HCT116 (cell line): ENCODE results near the gene NGF. TPM values are rescaled to one million over a fixed set of nuclear protein-coding genes. Genes with fewer than 3 reads are reported as not detected.

Experiments used
- ATAC-seq: fragments of 200-7000 bp; cut with Tn5 transposase; 2 replicates; pipeline ENCODE4 v1.9.1; 2020; ENCODE audit warnings: mild to moderate bottlenecking, moderate library complexity
- BruUV-seq: library from RNA; stranded (reverse); fragments of 400-500 nt; replicated peaks from 2 replicates; lab custom pipeline; 2021; lab: Mats Ljungman, UMichigan
- CTCF ChIA-PET: fragments of 300-600 bp; sonication (Branson Sonifier 250); formaldehyde crosslinking; loops from one replicate; lab custom pipeline; 2021; ENCODE audit warnings: antibody characterized with exemption; lab: Charles Lee
- POLR2A ChIA-PET: fragments of 300-600, 350-600 bp; sonication (Branson Sonifier 250); formaldehyde crosslinking; loops from one replicate; lab custom pipeline; 2021; ENCODE audit warnings: antibody characterized with exemption; lab: Charles Lee
- RAD21 ChIA-PET, 2 experiments: fragments of 300-600 bp; sonication (Branson Sonifier 250); formaldehyde crosslinking; loops; one replicate each; lab custom pipeline; 2023; ENCODE audit warnings: low total read pairs in 2 of 2; ENCODE audit not compliant: uncharacterized antibody in 2 of 2, unreplicated experiment in 2 of 2, low non-redundant PET in 1 of 2; lab: Charles Lee
- DNase-seq: peaks from one replicate; pipeline ENCODE4 v3.0.0-alpha.2; 2010; ENCODE audit warnings: low read depth, low spot score
- H2AFZ ChIP-seq: fragments of 200-600 bp; shearing (Covaris generic), sonication (generic); 2 replicates; pipeline ENCODE4 v1.6.1; 2017; ENCODE audit warnings: low read depth, mixed run types, mixed read lengths, antibody characterized with exemption, low read length; ENCODE audit not compliant: poor library complexity, severe bottlenecking
- H3K27ac ChIP-seq: 2 replicates; pipeline ENCODE4 v1.5.1; 2012; ENCODE audit warnings: low read depth, low read length
- H3K27me3 ChIP-seq: fragments of 200-600 bp; sonication (generic); 2 replicates; pipeline ENCODE4 v1.6.1; 2016; ENCODE audit warnings: mixed run types, low read length, mixed read lengths; ENCODE audit not compliant: insufficient read depth
- H3K36me3 ChIP-seq, 2 experiments: fragments of 200-500 bp in 1 of 2; fragments of 200-600 bp in 1 of 2; sonication (Bioruptor generic) in 1 of 2; sonication (generic) in 1 of 2; 2 replicates each; pipeline versions ENCODE4 v1.5.1 to v1.6.1; 2014 to 2016; ENCODE audit warnings: low read length in 2 of 2, inconsistent platforms in 1 of 2, mixed read lengths in 1 of 2, mixed run types in 1 of 2; ENCODE audit not compliant: insufficient read depth in 2 of 2, control insufficient read depth in 1 of 2
- H3K4me1 ChIP-seq, 2 experiments: fragments of 200-600 bp in 1 of 2; sonication (generic) in 1 of 2; 2 replicates each; pipeline versions ENCODE4 v1.5.1 to v1.6.1; 2012 to 2017; ENCODE audit warnings: low read length in 2 of 2, inconsistent platforms in 1 of 2, mild to moderate bottlenecking in 1 of 2, mixed read lengths in 1 of 2, mixed run types in 1 of 2, moderate library complexity in 1 of 2; ENCODE audit not compliant: insufficient read depth in 2 of 2, control insufficient read depth in 1 of 2
- H3K4me2 ChIP-seq: fragments of 200-600 bp; sonication (generic); 2 replicates; pipeline ENCODE4 v1.6.1; 2017; ENCODE audit warnings: mixed run types, low read length, mixed read lengths
- H3K4me3 ChIP-seq, 2 experiments: fragments of 200-600 bp in 1 of 2; sonication (generic) in 1 of 2; replicated peaks in 1 of 2; 2 replicates each; pipeline ENCODE4 v1.5.1; 2011 to 2016; ENCODE audit warnings: low read length in 2 of 2, control low read depth in 1 of 2, low read depth in 1 of 2, mild to moderate bottlenecking in 1 of 2, mixed read lengths in 1 of 2, mixed run types in 1 of 2
- H3K79me2 ChIP-seq: fragments of 200-600 bp; sonication (generic); 2 replicates; pipeline ENCODE4 v1.6.1; 2017; ENCODE audit warnings: mild to moderate bottlenecking, mixed run types, low read length, moderate library complexity, mixed read lengths; ENCODE audit not compliant: insufficient read depth
- H3K9ac ChIP-seq: fragments of 200-600 bp; sonication (generic); 2 replicates; pipeline ENCODE4 v1.6.1; 2016; ENCODE audit warnings: low read length, mixed read lengths
- H3K9me2 ChIP-seq: fragments of 200-600 bp; sonication (generic), shearing (Covaris generic); 2 replicates; pipeline ENCODE4 v1.6.1; 2017; ENCODE audit warnings: mixed run types, mild to moderate bottlenecking, moderate library complexity; ENCODE audit not compliant: insufficient read depth
- H3K9me3 ChIP-seq, 2 experiments: fragments of 200-500 bp in 1 of 2; fragments of 200-600 bp in 1 of 2; sonication (Bioruptor generic) in 1 of 2; sonication (generic) in 1 of 2; 2 replicates each; pipeline ENCODE4 v1.6.1; 2014 to 2017; ENCODE audit warnings: low read length in 2 of 2, mixed read lengths in 2 of 2, inconsistent platforms in 1 of 2, low read depth in 1 of 2, mild to moderate bottlenecking in 1 of 2, mixed run types in 1 of 2, moderate library complexity in 1 of 2; ENCODE audit not compliant: control insufficient read depth in 1 of 2, insufficient read depth in 1 of 2
- H4K20me1 ChIP-seq: fragments of 200-600 bp; sonication (generic), shearing (Covaris generic); 2 replicates; pipeline ENCODE4 v1.6.1; 2017; ENCODE audit warnings: mixed run types, mild to moderate bottlenecking, moderate library complexity; ENCODE audit not compliant: insufficient read depth
- CBX3 ChIP-seq: IDR thresholded peaks from 2 replicates; pipeline ENCODE4 v1.6.1; 2012; ENCODE audit warnings: low read depth
- CEBPB ChIP-seq: IDR thresholded peaks from 2 replicates; pipeline ENCODE4 v1.6.1; 2012; ENCODE audit warnings: low read depth
- CTCF ChIP-seq, 3 experiments: fragments of 200-600 bp in 1 of 3; sonication (generic) in 1 of 3; IDR thresholded peaks in 2 of 3; conservative IDR thresholded peaks in 1 of 3; 2 replicates each; pipeline ENCODE4 v1.5.1; 2012 to 2017; ENCODE audit warnings: low read depth in 2 of 3, low read length in 2 of 3, antibody characterized with exemption in 1 of 3, borderline replicate concordance in 1 of 3, control low read depth in 1 of 3, mild to moderate bottlenecking in 1 of 3, mixed read lengths in 1 of 3, mixed run types in 1 of 3, moderate library complexity in 1 of 3; ENCODE audit not compliant: insufficient read depth in 1 of 3
- EGR1 ChIP-seq: IDR thresholded peaks from 2 replicates; pipeline ENCODE4 v1.6.1; 2012; ENCODE audit warnings: low read depth
- ELF1 ChIP-seq: IDR thresholded peaks from 2 replicates; pipeline ENCODE4 v1.6.1; 2012; ENCODE audit warnings: low read depth, borderline replicate concordance
- FOSL1 ChIP-seq: IDR thresholded peaks from 2 replicates; pipeline ENCODE4 v1.6.1; 2012; ENCODE audit warnings: low read depth
- SP1 ChIP-seq: IDR thresholded peaks from 2 replicates; pipeline ENCODE4 v1.6.1; 2012; ENCODE audit warnings: low read depth
- SRF ChIP-seq: IDR thresholded peaks from 2 replicates; pipeline ENCODE4 v1.6.1; 2012; ENCODE audit warnings: low read depth
- ZBTB33 ChIP-seq: IDR thresholded peaks from 2 replicates; pipeline ENCODE4 v1.6.1; 2011; ENCODE audit warnings: mild to moderate bottlenecking, low read length, moderate library complexity; ENCODE audit not compliant: insufficient replicate concordance; ENCODE audit errors: extremely low read depth
- ZFX ChIP-seq: fragments of 450-650 bp; IDR thresholded peaks from 2 replicates; pipeline ENCODE4 v1.6.1; 2017
- intact Hi-C: fragments of 100-400 bp; cut with micrococcal nuclease; formaldehyde crosslinking; loops from 2 replicates; pipeline ENCODE4 v1.10.0; 2022
- total RNA-seq: library from RNA; stranded (reverse); gene quantifications from one replicate; pipeline ENCODE4 v1.2.1, GENCODE V29; 2021; ENCODE audit not compliant: unreplicated experiment
- TF ChIP-seq, protein P1 (sequence below): IDR thresholded peaks from 2 replicates; pipeline ENCODE4 v1.6.1; 2012

NGF gene
- total RNA-seq, 1 experiment from 2014 or later = not detected

GRCh38 chr1:115332813-115333608 lies 5.0 kb downstream of the NGF start:
- Histone ChIP-seq H4K20me1 (no peaks in the 10 kb centered on the region), H3K9me3 (no peaks in the 10 kb centered on the region), H3K27ac (no peak overlapping the region), H3K9me2 (no peaks in the 10 kb centered on the region), H3K4me2 (no peak overlapping the region), H3K4me1 (no peaks in the 10 kb centered on the region), H3K27me3 (no peaks in the 10 kb centered on the region), H3K9ac (no peak overlapping the region), H3K4me3 (no peak overlapping the region), H3K79me2 (no peaks in the 10 kb centered on the region), H2AFZ (no peak overlapping the region), H3K36me3 (no peaks in the 10 kb centered on the region)
- ATAC-seq = no peak
- intact Hi-C loops = no loop called here
- ChIA-PET RAD21 (no interaction called here), CTCF (no interaction called here), POLR2A (no interaction called here)
- DNase-seq = no peak
- TF ChIP-seq CEBPB = peak; percentile 57; the same call in 1 of the 2 replicates
- TF ChIP-seq EGR1 = no peak
- no TSS peak for BruUV-seq

GRCh38 chr1:115331558-115332331 lies 6.3 kb downstream of the NGF start:
- ChIA-PET CTCF (no interaction called here), POLR2A (no interaction called here), RAD21 (no interaction called here)
- DNase-seq (no peak), ATAC-seq (no peak)
- no peaks in the 10 kb centered on the region for H4K20me1 ChIP-seq
- no peak overlapping the region for H2AFZ ChIP-seq
- no peaks in the 10 kb centered on the region for H3K9me2 ChIP-seq
- H3K9ac ChIP-seq = no peak overlapping the region
- H3K4me2 ChIP-seq = no peak overlapping the region
- no peaks in the 10 kb centered on the region for H3K4me1 ChIP-seq
- no peaks in the 10 kb centered on the region for H3K27me3 ChIP-seq
- no TSS peak for BruUV-seq
- H3K79me2 ChIP-seq = no peaks in the 10 kb centered on the region
- no peaks in the 10 kb centered on the region for H3K36me3 ChIP-seq
- no peak overlapping the region for H3K4me3 ChIP-seq
- H3K27ac ChIP-seq = no peak overlapping the region
- intact Hi-C loops = no loop called here
- TF ChIP-seq CBX3 (no peak), SRF (no peak), ELF1 (no peak), SP1 (no peak), ZFX (no peak), FOSL1 (no peak), ZBTB33 (no peak), CTCF (IDR thresholded peaks at IDR 0.05 in 2 of 3, conservative IDR thresholded peaks at IDR 0.05 in 1 of 3; ENCODE audit: borderline replicate concordance in 1 of 3, insufficient read depth in 1 of 3, low read depth in 2 of 3, low read length in 2 of 3) (no peak)
- TF ChIP-seq, protein P1, sequence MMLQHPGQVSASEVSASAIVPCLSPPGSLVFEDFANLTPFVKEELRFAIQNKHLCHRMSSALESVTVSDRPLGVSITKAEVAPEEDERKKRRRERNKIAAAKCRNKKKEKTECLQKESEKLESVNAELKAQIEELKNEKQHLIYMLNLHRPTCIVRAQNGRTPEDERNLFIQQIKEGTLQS = no peak
- TF ChIP-seq, all 23 proteins: peak for 0
- no peaks in the 10 kb centered on the region for H3K9me3 ChIP-seq
